Choroid plexus epithelial cell (primary cell): ENCODE measurements around the gene PDAP1.
A peak's percentile ranks its signal among the peaks of the same experiment; 100 is the strongest.
"Not testable (repeated sequence)": the region's sequence is repeated elsewhere in the genome, so short reads cannot be mapped to it uniquely, and the experiment has no call there.

Source experiments
- DNase-seq: peaks from one replicate; pipeline ENCODE4 v3.0.0-alpha.2; 2010; ENCODE audit warnings: low read depth
- H3K4me3 ChIP-seq: 2 replicates; pipeline ENCODE4 v1.5.1; 2011; ENCODE audit warnings: low read depth, mild to moderate bottlenecking, control low read depth, low read length, moderate library complexity
- CTCF ChIP-seq: conservative IDR thresholded peaks from 2 replicates; pipeline ENCODE4 v1.5.1; 2011; ENCODE audit warnings: low read depth, mild to moderate bottlenecking, control low read depth, inconsistent platforms, low read length, moderate library complexity

The PDAP1 gene

GRCh38 chr7:99418260-99418659 lies 9.9 kb upstream of the PDAP1 start:
- no peak for DNase-seq
- no peak overlapping the region for H3K4me3 ChIP-seq
- TF ChIP-seq CTCF: no peak

GRCh38 chr7:99415513-99416127 lies 7.2 kb upstream of the PDAP1 start:
- DNase-seq: peak; percentile 80
- not testable (repeated sequence) for H3K4me3 ChIP-seq
- TF ChIP-seq CTCF: peak; percentile 70

- no peak for DNase-seq
- H3K4me3 ChIP-seq: no peak overlapping the region
- TF ChIP-seq CTCF: no peak
Observed at GRCh38 chr7:99410635-99411034, 2.2 kb upstream of the PDAP1 start.

- peak overlapping the region; percentile 100 for H3K4me3 ChIP-seq
- no peak for TF ChIP-seq CTCF
- DNase-seq: no peak
Observed at GRCh38 chr7:99409806-99410205, 1.4 kb upstream of the PDAP1 start.

GRCh38 chr7:99409192-99409572 lies 785 bp upstream of the PDAP1 start:
- TF ChIP-seq CTCF: no peak
- peak; percentile 19 for DNase-seq
- peak overlapping the region; percentile 100 for H3K4me3 ChIP-seq

GRCh38 chr7:99407872-99408378 lies 472 bp downstream of the PDAP1 start:
- TF ChIP-seq CTCF: no peak
- H3K4me3 ChIP-seq: peak overlapping the region; percentile 100
- DNase-seq: peak; percentile 79

GRCh38 chr7:99406557-99406956 lies 1.8 kb downstream of the PDAP1 start:
- DNase-seq: no peak
- H3K4me3 ChIP-seq: no peak overlapping the region
- TF ChIP-seq CTCF: no peak
